GM23248 (cell line): Measurements from ENCODE around the gene ARHGEF10L.

ENCODE experiments used
- EZH2 ChIP-seq: fragments of 200-600 bp; sonication (generic); IDR thresholded peaks from 2 replicates; pipeline ENCODE4 v1.6.1; 2018; ENCODE audit warnings: antibody characterized with exemption, mild to moderate bottlenecking; ENCODE audit not compliant: insufficient read depth, poor library complexity, severe bottlenecking
- EZH2phosphoT487 ChIP-seq: fragments of 200-600 bp; sonication (generic); IDR thresholded peaks from 2 replicates; pipeline ENCODE4 v1.6.1; 2018; ENCODE audit warnings: antibody characterized with exemption, moderate library complexity, mild to moderate bottlenecking, low read depth; ENCODE audit not compliant: insufficient read depth

DNA sequence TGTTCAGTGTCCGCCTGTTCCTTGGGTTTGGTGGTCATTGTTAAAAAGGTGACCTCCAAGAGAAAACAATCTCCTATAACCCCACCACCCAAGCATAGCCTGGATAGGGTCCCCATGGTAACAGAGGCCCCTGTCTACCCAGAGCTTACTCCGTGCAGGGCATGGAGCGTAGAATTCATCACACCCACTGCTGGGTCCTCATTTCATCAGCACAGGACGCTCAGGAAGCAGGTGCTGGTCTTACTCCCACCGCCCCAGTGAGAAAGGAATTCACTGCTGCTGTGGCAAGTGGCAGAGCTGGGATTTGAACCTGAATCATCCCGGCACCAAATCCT is 37.0 kb downstream of the ARHGEF10L start:
- TF ChIP-seq EZH2phosphoT487 (no peak), EZH2 (no peak)
